Immature natural killer cell (primary cell): ENCODE results near the gene TBC1D22A. TPM values are rescaled to one million over a fixed set of nuclear protein-coding genes. Genes with fewer than 3 reads are reported as not detected.

Source experiments
- DNase-seq, 3 donors: peaks; one replicate each; pipeline ENCODE4 v3.0.0; 2022; ENCODE audit warnings: mixed read lengths in 1 of 3
- H3K27ac Mint-ChIP-seq, 6 donors: one replicate each; pipeline ENCODE4 v1.8.0; 2020; ENCODE audit warnings: mixed read lengths in 6 of 6, mild to moderate bottlenecking in 5 of 6, inconsistent platforms in 4 of 6, moderate library complexity in 3 of 6
- H3K27me3 Mint-ChIP-seq, 3 donors: one replicate each; pipeline ENCODE4 v1.8.0; 2020 to 2021; ENCODE audit warnings: low read depth in 3 of 3, mild to moderate bottlenecking in 3 of 3, mixed read lengths in 3 of 3, moderate library complexity in 3 of 3, inconsistent platforms in 1 of 3
- H3K36me3 Mint-ChIP-seq, 3 donors: one replicate each; pipeline ENCODE4 v1.8.0; 2020; ENCODE audit warnings: mixed read lengths in 3 of 3, inconsistent platforms in 2 of 3, mild to moderate bottlenecking in 2 of 3
- H3K4me1 Mint-ChIP-seq, 2 donors: one replicate each; pipeline ENCODE4 v1.8.0; 2020; ENCODE audit warnings: inconsistent platforms in 2 of 2, mild to moderate bottlenecking in 2 of 2, mixed read lengths in 2 of 2, moderate library complexity in 1 of 2
- H3K4me3 Mint-ChIP-seq, 5 donors: one replicate each; pipeline ENCODE4 v1.8.0; 2020; ENCODE audit warnings: mild to moderate bottlenecking in 5 of 5, mixed read lengths in 5 of 5, inconsistent platforms in 3 of 5, moderate library complexity in 3 of 5
- H3K9me3 Mint-ChIP-seq, 6 donors: one replicate each; pipeline ENCODE4 v1.8.0; 2020; ENCODE audit warnings: mild to moderate bottlenecking in 6 of 6, mixed read lengths in 6 of 6, inconsistent platforms in 4 of 6, moderate library complexity in 3 of 6
- polyA plus RNA-seq, 3 donors: library from polyadenylated mRNA; unstranded; fragments of 300-500 nt; fragmentation: Illumina TruSeq; gene quantifications; one replicate each; pipeline ENCODE4 v1.2.3, GENCODE V29; 2021

The TBC1D22A gene
- polyA plus RNA-seq, 3 donors from 2014 or later, result 20.6 to 28.0 (median 24.0) TPM

- Mint-ChIP-seq H3K4me3 (no peak overlapping the region), H3K36me3 (peaks cover 12 to 31% (median 14%) of the 10 kb centered on the region in 3 donors)
These were observed 217.1 kb downstream of the TBC1D22A start for GRCh38 chr22:46979506-46979905.

GRCh38 chr22:46980392-46980791 is 217.9 kb downstream of the TBC1D22A start:
- peaks cover 10 to 27% (median 12%) of the 10 kb centered on the region in 3 donors for H3K36me3 Mint-ChIP-seq
- no peaks in the 10 kb centered on the region for H3K9me3 Mint-ChIP-seq
- H3K4me1 Mint-ChIP-seq, result peaks cover 14 to 49% of the 10 kb centered on the region in 2 donors
- peak overlapping the region in 2 of 6 donors; percentile 8 to 50 for H3K27ac Mint-ChIP-seq
- no peak for DNase-seq
- no peak overlapping the region for H3K4me3 Mint-ChIP-seq
- no peaks in the 10 kb centered on the region for H3K27me3 Mint-ChIP-seq

More at GRCh38 chr22:46979506-46979905, 217.1 kb downstream of the TBC1D22A start:
- DNase-seq, result no peak
- Mint-ChIP-seq H3K4me1 (peaks cover 18 to 47% of the 10 kb centered on the region in 2 donors), H3K9me3 (no peaks in the 10 kb centered on the region), H3K27me3 (no peaks in the 10 kb centered on the region), H3K27ac (peak overlapping the region in 1 of 6 donors; percentile 24)

- Mint-ChIP-seq H3K9me3 (no peaks in the 10 kb centered on the region), H3K27me3 (peaks cover 0 to 1% (median 0%) of the 10 kb centered on the region in 3 donors), H3K4me1 (peaks cover 17 to 50% of the 10 kb centered on the region in 2 donors), H3K36me3 (peaks cover 0 to 18% (median 0%) of the 10 kb centered on the region in 3 donors), H3K27ac (peak overlapping the region in 1 of 6 donors; percentile 24), H3K4me3 (peak overlapping the region in 1 of 5 donors; percentile 9)
- no peak for DNase-seq
These were observed 220.2 kb downstream of the TBC1D22A start for GRCh38 chr22:46982635-46983034.

GRCh38 chr22:46983046-46983445 is 220.6 kb downstream of the TBC1D22A start:
- Mint-ChIP-seq H3K27ac (peak overlapping the region in 2 of 6 donors; percentile 24 to 41), H3K36me3 (peaks cover 0 to 15% (median 0%) of the 10 kb centered on the region in 3 donors), H3K4me1 (peaks cover 17 to 50% of the 10 kb centered on the region in 2 donors), H3K4me3 (no peak overlapping the region), H3K27me3 (peaks cover 0 to 1% (median 0%) of the 10 kb centered on the region in 3 donors), H3K9me3 (no peaks in the 10 kb centered on the region)
- DNase-seq, result no peak

GRCh38 chr22:46984751-46985506 is 222.5 kb downstream of the TBC1D22A start:
- Mint-ChIP-seq H3K27ac (no peak overlapping the region), H3K4me1 (peaks cover 17 to 49% of the 10 kb centered on the region in 2 donors), H3K4me3 (no peak overlapping the region), H3K36me3 (no peaks in the 10 kb centered on the region), H3K27me3 (peaks cover 0 to 2% (median 1%) of the 10 kb centered on the region in 3 donors), H3K9me3 (no peaks in the 10 kb centered on the region)
- DNase-seq, result no peak

GRCh38 chr22:46985507-46985882 is 223.0 kb downstream of the TBC1D22A start:
- H3K4me1 Mint-ChIP-seq, result peaks cover 17 to 47% of the 10 kb centered on the region in 2 donors
- H3K9me3 Mint-ChIP-seq, result no peaks in the 10 kb centered on the region
- peaks cover 0 to 2% (median 1%) of the 10 kb centered on the region in 3 donors for H3K27me3 Mint-ChIP-seq
- no peak overlapping the region for H3K4me3 Mint-ChIP-seq
- no peaks in the 10 kb centered on the region for H3K36me3 Mint-ChIP-seq
- H3K27ac Mint-ChIP-seq, result no peak overlapping the region
- DNase-seq, result no peak

- H3K9me3 Mint-ChIP-seq, result no peaks in the 10 kb centered on the region
- no peak overlapping the region for H3K27ac Mint-ChIP-seq
- no peak for DNase-seq
- peaks cover 11 to 42% of the 10 kb centered on the region in 2 donors for H3K4me1 Mint-ChIP-seq
- H3K36me3 Mint-ChIP-seq, result peaks cover 5 to 7% (median 6%) of the 10 kb centered on the region in 3 donors
- peaks cover 0 to 2% (median 1%) of the 10 kb centered on the region in 3 donors for H3K27me3 Mint-ChIP-seq
- H3K4me3 Mint-ChIP-seq, result no peak overlapping the region
These were observed 224.3 kb downstream of the TBC1D22A start for GRCh38 chr22:46986788-46987187.

- H3K4me3 Mint-ChIP-seq, result no peak overlapping the region
- H3K9me3 Mint-ChIP-seq, result no peaks in the 10 kb centered on the region
- H3K27me3 Mint-ChIP-seq, result peaks cover 0 to 2% (median 1%) of the 10 kb centered on the region in 3 donors
- H3K36me3 Mint-ChIP-seq, result peaks cover 5 to 7% (median 6%) of the 10 kb centered on the region in 3 donors
- DNase-seq, result no peak
- H3K27ac Mint-ChIP-seq, result peak overlapping the region in 1 of 6 donors; percentile 29
- H3K4me1 Mint-ChIP-seq, result peaks cover 0 to 11% of the 10 kb centered on the region in 2 donors
These were observed 228.6 kb downstream of the TBC1D22A start for GRCh38 chr22:46990937-46991550.

GRCh38 chr22:46991666-46992065 is 229.2 kb downstream of the TBC1D22A start:
- Mint-ChIP-seq H3K9me3 (no peaks in the 10 kb centered on the region), H3K27ac (no peak overlapping the region)

GRCh38 chr22:46992121-46992731 is 229.8 kb downstream of the TBC1D22A start:
- H3K4me3 Mint-ChIP-seq, result no peak overlapping the region
- H3K36me3 Mint-ChIP-seq, result peaks cover 5 to 11% (median 6%) of the 10 kb centered on the region in 3 donors
- H3K9me3 Mint-ChIP-seq, result no peaks in the 10 kb centered on the region
- DNase-seq, result no peak
- H3K27me3 Mint-ChIP-seq, result peaks cover 0 to 2% (median 0%) of the 10 kb centered on the region in 3 donors
- peaks cover 0 to 16% of the 10 kb centered on the region in 2 donors for H3K4me1 Mint-ChIP-seq
- no peak overlapping the region for H3K27ac Mint-ChIP-seq

More at GRCh38 chr22:46991666-46992065, 229.2 kb downstream of the TBC1D22A start:
- Mint-ChIP-seq H3K36me3 (peaks cover 5 to 11% (median 6%) of the 10 kb centered on the region in 3 donors), H3K4me3 (no peak overlapping the region), H3K27me3 (peaks cover 0 to 2% (median 0%) of the 10 kb centered on the region in 3 donors), H3K4me1 (peaks cover 0 to 14% of the 10 kb centered on the region in 2 donors)
- no peak for DNase-seq

GRCh38 chr22:46993633-46994032 is 231.2 kb downstream of the TBC1D22A start:
- Mint-ChIP-seq H3K4me3 (no peak overlapping the region), H3K9me3 (no peaks in the 10 kb centered on the region)

GRCh38 chr22:46994265-46994664 is 231.8 kb downstream of the TBC1D22A start:
- H3K36me3 Mint-ChIP-seq, result peaks cover 5 to 14% (median 8%) of the 10 kb centered on the region in 3 donors
- H3K4me3 Mint-ChIP-seq, result no peak overlapping the region
- H3K9me3 Mint-ChIP-seq, result no peaks in the 10 kb centered on the region
- H3K4me1 Mint-ChIP-seq, result peaks cover under 1 to 20% of the 10 kb centered on the region in 2 donors
- H3K27me3 Mint-ChIP-seq, result peaks cover 0 to 2% (median 0%) of the 10 kb centered on the region in 3 donors
- no peak for DNase-seq
- H3K27ac Mint-ChIP-seq, result no peak overlapping the region

More at GRCh38 chr22:46993633-46994032, 231.2 kb downstream of the TBC1D22A start:
- Mint-ChIP-seq H3K4me1 (peaks cover 0 to 17% of the 10 kb centered on the region in 2 donors), H3K27me3 (peaks cover 0 to 2% (median 0%) of the 10 kb centered on the region in 3 donors), H3K36me3 (peaks cover 5 to 11% (median 6%) of the 10 kb centered on the region in 3 donors), H3K27ac (no peak overlapping the region)
- DNase-seq, result no peak

GRCh38 chr22:46994983-46995382 is 232.5 kb downstream of the TBC1D22A start:
- no peak for DNase-seq
- Mint-ChIP-seq H3K27ac (no peak overlapping the region), H3K9me3 (no peaks in the 10 kb centered on the region), H3K4me1 (peaks cover 4 to 26% of the 10 kb centered on the region in 2 donors), H3K27me3 (no peaks in the 10 kb centered on the region), H3K36me3 (peaks cover 5 to 14% (median 8%) of the 10 kb centered on the region in 3 donors), H3K4me3 (no peak overlapping the region)
